Renal cortex interstitium (tissue), 11 donors: Measurements from ENCODE around the gene BDKRB1. TPM values are rescaled to one million over a fixed set of nuclear protein-coding genes. Genes with fewer than 3 reads are reported as not detected.
A peak's percentile ranks its signal among the peaks of the same experiment; 100 is the strongest.

Source experiments
- DNase-seq, 11 donors: peaks; one replicate each; pipeline ENCODE4 v3.0.0-alpha.2; 2013; ENCODE audit warnings: low read depth in 9 of 11, low spot score in 4 of 11; ENCODE audit errors: extremely low read depth in 1 of 11
- polyA plus RNA-seq, 3 donors: library from polyadenylated mRNA; unstranded; fragments of 120-200 nt; gene quantifications; one replicate each; pipeline ENCODE4 v1.2.1, GENCODE V29; 2013; ENCODE audit not compliant: insufficient read length in 3 of 3

BDKRB1 gene
- polyA plus RNA-seq, 3 donors, result 0.23 to 1.0 (median 0.52) TPM

DNA sequence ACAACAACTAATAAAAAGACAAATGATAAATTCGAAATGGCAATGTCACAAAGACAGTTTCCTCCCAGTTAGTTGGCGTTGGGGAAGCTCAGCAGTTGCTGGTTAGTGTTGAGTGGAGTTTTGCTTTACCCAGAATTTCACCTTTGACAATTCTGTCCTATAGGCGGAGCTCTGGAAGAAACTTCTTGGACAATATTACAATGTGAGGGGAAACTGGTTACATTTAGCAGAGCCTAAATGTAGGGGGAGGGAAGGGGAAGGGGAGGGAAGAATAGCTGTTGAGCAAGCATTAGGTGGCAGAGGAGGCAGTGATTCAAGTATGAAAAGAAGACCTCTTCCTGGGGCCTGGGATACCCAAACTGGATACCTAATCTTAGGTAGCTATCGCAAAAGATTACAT, 51.4 kb downstream of the BDKRB1 start:
- DNase-seq, result no peak

DNA sequence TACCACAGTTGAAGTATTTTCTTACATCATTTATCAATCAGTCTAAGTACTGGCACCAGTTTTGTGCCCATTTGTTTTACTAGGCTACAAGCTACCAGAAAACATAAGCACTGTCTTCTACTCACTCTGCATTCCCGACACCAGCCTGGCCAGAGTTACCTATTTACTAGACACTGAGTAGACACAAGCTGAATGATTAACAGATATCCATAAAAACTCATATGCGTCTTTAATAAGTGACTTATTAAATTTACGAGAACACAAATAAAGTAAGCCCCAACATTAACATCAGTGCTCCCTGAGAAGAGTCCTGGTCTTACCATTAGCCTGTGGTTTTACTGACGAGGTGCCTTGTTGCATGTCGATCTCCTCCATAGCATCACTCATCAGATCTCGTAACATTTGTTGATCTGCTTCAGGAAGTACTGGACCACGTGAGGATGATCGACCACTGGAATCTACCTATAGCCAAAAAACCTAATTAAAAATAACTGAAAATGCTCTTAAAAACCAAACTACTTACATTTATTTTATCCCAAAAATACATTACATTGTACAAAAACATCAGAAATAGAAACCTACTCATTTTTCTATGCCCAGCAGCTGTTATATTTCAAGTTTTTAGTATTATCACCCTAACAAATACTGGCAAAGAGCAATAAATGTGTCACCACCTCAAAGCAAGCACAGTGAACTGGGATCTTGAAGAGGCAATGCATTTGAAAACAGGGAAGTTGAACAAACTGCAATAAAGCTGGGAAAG, 53.3 kb downstream of the BDKRB1 start:
- peak in 5 of 11 donors; percentile 6 to 59 (median 39) for DNase-seq

DNA sequence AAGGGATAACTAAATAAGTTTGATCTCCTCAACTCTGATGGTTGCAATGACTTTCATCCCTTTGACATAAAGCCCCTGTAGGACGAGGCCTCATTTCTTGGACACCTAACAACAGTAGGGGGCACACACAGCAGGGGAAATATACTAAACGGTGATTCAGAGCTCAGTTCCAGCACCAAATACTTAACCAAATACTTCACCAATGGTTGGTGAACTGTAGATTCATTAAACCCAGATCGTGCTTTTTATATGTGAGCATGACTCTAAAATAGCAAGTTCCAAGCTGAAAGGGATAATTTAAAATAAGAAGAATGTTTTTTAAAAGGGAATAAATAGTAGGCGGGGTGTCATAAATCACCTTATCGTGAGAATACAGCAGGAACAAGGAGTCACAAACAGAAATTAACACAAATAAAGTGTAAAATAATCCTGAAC, 53.9 kb downstream of the BDKRB1 start:
- DNase-seq, result peak in 1 of 11 donors; percentile 5

DNA sequence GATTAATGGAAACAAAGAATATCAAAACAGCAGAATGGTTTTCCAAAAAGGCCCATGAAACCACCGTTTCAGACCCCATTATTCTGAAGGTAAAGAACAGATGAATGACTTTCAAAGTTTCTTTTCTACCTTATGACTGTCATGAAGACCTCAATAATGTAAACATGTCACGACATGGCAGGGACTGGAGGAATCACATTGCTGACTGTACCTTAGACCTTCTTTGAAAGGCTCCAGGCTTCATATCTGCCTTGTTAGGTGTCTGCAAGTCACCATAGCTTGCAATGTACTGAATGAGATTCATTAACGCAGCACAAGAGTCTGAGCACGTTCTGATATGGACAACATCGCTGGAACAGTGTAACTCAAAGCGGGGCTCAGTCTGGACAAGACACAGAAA, 54.9 kb downstream of the BDKRB1 start:
- DNase-seq, result no peak

Other genes starting within 250 kb of the BDKRB1 start
- 10 to 100 TPM; 30.9 to 37.1 (median 31.4) TPM for gene C14orf132, start 216.8 kb upstream of the BDKRB1 start, polyA plus RNA-seq
- 1 to 10 TPM; 3.3 to 5.2 (median 3.5) TPM for gene BDKRB2, start 51.4 kb upstream of the BDKRB1 start, polyA plus RNA-seq
- gene ATG2B, start 107.1 kb downstream of the BDKRB1 start, polyA plus RNA-seq, result 10 to 100 TPM; 30.4 to 49.9 (median 31.4) TPM
- 10 to 100 TPM; 30.5 to 34.9 (median 30.9) TPM for gene GSKIP, start 107.3 kb downstream of the BDKRB1 start, polyA plus RNA-seq
- 1 to 10 TPM; 4.4 to 6.6 (median 6.3) TPM for gene AK7, start 135.9 kb downstream of the BDKRB1 start, polyA plus RNA-seq
- gene PAPOLA, start 246.2 kb downstream of the BDKRB1 start, polyA plus RNA-seq, result 100 to 1,000 TPM; 198 to 241 (median 228) TPM